ENCODE data around the gene GABBR2.

GABBR2 gene

DNA sequence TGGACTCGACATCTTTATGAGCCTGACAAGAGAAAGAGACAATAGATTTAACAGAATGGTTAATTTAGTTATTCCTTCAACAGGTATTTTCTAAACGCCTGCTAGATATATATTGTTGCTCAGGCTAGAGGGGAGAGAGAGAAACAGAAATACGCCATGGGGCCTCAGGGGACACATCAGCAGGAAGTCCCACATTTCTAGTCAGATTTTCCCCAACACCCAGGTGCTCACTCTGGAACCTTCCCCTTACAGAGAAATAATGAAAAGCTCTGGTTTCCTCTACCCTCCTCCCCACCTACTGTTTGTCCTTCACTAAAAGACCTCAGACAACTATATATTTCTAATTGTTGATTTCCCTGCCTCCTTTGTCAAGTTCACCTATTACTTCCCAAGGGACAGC lies 323.0 kb downstream of the GABBR2 start:
- DNase-seq: no peak

DNA sequence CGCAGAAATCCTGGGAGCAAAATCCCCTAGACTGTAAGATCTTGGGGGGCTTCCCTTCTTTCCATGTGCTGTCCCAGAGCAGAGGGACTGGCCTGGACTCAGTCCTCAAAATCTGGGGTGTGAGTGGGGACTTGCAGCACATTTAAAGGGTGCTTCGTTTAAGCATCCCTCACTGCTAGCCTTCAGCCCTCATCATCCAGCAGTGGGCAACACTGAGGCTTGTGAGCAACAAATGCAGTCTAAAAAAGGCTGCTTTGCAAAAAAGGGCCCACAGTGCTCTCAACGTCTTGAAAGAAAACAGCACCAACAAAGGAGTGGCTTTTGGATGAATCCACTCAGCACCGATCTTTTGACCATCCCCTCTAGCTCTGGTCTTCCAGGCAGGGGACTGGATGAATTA lies 325.0 kb downstream of the GABBR2 start:
- no peak for DNase-seq

DNA sequence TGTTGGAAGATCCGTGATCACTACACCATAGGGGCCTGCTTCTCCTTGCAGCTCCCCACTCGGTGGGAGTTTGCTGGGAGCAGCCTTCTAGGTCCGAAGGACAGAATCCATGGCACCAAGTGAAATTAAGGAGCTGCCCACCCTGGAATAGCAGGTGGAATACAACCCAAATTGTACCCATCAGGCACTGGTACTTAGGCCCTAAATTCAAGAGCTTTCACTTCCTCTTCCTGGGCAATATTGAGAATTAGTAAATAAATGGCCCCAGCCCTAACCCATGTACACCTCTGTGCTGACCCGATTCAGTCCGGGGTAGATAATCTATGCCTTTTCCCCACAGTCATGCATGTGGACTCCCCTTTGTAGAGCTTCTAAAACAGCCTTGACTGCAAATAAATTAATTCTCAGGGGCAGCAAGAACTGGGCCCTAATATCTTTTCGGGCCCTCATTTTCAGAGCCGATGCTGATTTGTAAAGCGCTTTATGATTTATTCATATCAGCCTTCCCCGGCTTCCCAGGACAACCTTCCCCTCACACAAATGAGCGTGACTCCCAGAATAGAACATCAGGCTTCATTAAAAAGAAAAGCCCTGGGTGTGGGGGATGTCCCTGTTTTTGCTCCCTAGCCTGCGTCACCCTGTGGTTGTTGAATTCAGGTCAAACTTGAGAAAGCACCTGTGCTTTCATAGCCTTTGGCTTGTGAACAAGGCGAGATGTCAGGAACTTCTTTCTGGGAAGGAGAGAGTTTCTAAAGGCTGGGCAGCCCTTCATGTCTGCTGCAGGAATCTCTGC lies 327.2 kb downstream of the GABBR2 start:
- DNase-seq: no peak

DNA sequence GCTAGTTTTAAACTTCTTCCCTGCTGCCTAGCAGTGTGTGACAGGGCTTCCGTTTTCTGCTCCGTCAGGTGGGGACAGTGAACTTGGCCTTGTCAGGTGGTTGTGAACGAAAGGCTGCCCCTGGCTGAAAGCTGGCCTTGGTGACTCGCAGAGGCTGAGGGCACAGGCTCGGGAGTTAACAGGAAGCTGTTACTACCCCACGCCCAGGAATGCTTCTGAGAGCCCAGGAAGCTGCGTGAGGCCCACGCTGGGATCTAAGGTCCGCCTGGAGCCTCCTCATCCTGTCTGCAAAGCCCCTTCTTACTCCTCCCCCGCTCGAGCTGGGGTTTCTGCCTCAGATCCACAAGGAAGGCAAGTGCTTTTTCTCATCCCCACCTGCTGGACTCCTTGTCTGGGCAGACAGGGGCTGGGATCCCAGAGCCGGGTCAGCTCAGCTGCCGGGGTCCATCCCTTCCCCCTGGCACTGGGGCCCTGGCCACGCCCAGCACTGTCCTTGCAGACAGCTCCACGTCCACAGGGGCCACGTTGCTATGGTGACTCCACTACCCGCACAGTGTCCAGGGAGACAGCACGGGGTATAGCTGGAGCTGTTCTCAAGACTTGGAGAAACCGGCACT lies 328.6 kb downstream of the GABBR2 start:
- no peak for DNase-seq

DNA sequence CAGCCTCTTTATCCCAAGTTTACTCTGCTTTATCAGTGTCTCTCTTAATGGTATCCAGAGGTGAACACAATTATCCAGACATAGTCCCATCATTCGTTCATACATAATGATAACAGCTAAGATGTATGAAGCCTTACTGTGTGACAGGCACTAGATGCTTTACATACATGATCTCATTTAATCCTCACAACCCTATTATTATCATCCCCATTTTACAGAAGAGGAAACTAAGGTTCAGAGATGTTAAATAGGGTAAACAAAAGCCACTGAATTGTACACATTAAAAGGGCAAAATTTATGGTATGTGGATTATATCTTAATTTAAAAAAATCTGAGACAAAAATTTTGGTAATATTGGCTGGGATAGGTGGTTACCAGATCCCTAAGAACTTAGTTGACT lies 329.2 kb downstream of the GABBR2 start:
- no peak for DNase-seq

DNA sequence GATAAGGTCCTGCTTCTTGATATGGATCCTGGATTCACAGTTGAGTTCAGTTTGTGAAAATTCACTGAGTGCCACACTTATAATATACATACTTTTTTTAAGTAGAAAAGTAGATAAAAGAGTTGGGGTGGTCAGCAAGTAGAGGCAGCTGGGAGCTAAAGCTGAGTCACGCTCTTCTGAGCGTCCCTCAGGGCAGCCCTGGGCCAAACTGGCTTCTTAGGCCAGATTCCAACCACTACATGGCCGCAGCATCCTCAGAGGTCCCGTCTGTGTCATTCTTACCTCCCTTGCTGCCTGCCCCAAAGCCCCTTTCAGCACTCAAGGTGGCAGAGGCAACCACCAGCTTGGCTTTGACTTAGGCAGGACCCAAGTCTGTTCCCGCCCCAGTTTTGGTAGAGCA lies 329.9 kb downstream of the GABBR2 start:
- DNase-seq: no peak

DNA sequence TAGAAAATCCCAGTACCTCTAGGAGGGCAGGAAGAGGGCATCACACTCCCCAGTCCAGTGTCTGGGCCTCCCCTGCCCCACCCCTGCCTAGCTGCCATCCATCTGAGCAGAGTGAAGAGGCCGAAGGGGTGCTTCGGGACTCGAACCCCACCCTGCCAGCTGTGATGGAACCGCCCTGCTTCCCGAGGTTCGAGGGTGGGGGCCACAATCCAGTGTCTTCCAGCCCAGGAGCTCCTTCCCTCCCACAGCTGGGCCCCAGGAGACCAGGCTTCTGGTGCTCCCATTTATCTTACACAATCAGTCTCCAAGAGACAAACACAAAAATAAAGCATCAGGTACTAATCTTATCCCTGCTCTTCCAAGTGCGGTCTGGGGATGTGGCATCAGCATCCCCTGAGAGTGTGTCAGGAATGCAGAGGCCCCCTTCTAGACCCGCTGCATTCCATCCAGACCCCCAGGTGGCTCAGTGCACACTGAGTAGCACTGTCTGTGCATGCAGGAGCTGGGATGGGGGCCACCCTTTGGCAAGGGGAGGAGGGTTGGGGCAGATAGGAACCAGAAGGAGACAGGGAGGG lies 330.4 kb downstream of the GABBR2 start:
- DNase-seq: no peak

DNA sequence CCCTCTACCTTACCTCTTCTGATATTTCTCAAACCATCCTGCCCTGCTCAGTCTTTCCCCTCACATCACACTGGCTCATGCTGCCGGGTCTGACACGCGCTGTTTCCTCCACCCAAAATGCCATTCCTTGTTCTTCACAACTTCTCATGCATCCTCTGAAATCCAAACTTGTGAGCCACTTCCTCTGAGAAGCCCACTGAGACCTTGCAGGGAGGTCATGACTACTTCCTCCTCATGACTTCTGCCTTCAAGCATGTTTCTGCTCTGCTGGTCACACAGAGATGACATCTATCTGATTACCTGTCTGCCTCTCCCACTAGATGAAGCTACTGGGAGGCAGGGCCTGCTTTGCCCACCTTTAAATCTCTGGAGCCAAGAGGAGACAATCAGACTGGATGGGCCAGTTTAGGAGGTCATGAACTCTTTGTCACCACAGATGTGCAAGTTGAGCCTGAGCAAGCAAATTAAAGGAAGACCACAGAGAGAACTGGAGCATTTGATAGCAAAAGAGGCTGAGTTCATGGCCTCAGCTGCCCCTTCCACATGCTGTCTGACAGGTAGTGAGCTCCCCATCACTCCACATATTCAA lies 333.5 kb downstream of the GABBR2 start:
- DNase-seq: peak; percentile 21 to 68

DNA sequence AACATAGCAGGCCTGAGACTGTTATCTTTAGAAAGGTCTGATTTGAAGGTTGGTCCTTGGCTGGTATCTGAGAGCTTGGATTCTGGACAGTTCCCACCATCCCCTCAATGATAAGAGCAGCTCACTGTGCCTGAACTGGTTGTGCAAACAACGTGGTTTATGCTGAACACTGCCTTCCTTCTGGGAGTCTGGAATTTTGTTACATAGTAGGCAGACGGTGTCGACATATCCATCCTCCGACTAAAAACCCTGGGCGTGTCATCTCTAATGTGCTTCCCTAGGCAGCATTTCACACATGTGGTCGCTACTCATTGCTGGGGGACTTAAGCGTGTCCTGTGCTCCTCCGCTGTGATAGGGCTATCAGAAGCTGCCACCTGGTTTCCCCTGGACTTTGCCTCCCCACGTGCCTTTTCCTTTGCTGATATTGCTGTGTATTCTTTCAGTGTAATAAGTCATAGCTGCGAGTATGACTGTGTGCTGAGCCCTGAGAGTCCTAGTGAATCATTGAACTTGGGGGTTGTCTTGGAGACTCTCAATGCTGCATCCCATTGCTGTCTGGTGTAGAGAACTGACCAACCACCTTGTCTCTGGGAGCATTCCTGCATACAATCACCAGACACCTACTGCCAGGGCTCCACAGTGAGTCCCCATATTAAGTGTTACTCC lies 334.2 kb downstream of the GABBR2 start:
- DNase-seq: no peak

DNA sequence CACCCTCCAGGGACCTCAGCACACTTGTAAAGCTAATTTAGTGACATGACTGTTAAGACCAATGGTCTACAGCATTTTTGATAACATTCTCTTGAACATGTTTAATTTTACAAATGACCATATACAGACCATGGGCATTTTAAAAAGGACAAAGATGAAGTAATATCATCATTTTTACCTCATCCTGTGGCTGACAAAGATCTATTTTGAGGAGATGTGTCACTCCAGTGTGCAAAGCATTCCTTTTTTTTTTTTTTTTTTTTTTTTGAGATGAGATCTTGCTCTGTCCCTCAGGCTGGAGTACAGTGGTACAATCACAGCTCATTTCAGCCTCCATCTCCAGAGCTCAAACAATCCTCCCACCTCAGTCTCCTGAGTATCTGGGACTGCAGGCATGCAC lies 335.1 kb downstream of the GABBR2 start:
- DNase-seq: peak in 1 of 2 donors; percentile 27

DNA sequence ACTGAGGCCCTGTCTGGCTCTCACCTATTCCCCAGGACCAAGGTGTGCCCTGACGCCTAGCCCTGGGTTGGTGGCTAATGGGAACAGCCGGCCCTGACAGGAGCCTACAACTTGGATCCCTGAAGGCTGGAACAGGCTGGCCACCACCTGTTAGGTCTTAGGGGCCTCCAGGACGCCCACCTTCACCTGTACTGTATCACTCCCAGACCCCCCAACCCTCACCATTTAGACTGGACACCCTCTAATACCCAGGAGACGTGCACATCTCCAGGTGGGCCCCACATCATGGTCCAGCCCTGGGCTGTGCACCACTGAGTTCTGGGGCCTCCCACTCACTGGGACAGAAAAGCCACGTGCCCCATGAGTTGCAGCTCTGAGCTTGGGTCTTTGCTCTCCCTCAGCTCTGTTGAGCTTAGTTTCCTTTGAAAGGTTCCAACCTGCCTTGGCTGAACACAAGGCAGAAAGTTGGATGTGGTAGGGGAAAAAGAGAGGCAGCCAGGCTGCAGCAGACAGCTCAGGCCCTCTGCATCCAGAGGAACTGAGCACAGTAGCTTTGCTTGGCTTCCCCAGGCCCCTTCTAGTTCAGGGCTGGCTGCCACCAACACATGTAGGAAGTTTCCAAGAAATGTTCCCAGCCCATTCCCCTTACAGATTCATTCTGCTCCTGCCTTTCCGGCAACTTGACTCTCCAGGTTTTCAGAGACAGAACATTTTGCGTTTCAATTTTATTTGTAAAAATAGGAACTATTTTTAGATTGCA lies 336.5 kb downstream of the GABBR2 start:
- DNase-seq: no peak

DNA sequence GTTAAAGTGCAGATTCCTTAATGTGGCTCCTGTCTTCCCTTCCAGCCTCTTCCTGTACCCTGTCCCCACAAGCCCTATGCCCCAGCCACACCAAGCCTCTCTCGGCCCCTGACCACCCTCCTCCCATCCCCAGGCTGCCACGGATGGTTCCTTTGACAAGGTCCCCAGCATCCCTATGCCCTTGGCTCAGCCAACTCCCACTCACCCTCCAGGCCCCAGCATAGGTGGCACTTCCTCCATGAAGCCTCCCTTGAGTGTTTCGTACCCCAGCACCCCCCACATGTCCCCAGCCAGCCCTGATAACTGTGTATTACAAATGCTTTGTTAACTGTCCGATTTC lies 337.8 kb downstream of the GABBR2 start:
- no peak for DNase-seq

DNA sequence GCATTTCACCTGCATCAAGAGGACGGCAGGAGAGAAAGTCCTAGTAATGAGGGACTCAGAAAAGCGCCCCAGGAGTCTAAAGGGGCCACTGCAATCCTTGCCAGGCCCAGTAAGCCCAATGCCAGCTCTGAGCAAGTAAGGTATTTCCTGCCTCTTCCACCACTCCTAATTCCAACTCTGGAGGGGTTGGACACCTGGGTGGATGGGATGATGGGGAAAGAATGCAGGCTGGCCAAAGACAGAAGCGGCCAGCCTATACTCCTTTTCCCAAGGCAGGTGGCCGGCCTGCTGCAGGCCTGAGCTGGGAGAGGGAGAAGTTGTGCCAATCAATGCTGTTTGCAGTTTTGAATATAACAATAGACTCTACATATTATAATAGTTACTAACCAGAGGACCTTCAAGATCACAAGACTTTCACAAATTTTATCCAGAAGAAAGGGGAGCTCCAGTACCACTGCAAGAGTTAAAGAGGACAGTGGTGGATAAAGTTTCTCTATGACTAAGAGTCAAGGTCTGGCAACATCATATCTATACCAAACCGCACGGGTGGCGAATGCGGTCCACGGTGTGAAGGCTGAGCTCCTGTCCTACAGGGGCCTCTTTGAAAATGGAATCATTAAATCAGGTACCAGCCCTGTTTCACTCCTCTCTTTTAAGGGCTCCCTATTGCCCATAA lies 338.3 kb downstream of the GABBR2 start:
- DNase-seq: no peak

DNA sequence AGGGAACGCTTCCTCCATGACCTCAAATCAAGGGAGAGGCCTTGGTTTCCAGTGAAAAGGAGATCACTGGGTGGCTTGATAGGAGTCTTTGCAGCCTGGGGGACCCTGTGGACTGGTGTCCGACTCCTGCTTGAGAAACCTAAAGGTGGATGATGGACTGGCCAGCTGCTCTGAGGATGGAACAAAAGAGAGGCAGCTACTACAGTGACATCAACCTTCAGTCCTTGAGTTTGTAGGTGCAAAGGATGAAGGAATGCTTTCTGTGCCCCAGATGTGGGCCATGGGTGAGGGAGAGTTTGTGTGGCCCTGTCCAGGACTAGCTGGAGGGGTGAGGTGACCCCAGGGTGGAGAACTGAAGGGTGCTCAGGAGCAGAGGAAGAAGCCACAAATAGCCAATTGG lies 338.8 kb downstream of the GABBR2 start:
- DNase-seq: no peak

DNA sequence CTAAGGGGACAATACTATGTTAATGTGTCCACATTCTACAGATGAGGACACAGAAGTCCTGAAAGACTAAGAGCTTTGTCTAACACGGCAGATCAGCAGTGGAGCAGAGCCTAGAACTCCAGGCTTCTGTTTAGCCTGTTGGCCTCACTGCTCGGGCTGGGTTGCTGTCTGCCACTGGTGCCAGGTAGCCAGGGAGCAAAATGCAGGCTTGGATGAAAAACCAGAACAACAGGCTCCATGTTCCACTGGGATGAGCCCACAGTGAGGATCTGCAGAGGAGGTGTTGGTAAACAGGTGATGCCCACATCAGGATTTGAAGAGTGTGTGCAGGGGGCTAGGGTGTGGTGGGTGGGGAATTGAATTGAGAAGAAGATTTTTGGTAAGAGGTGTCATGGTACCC lies 339.3 kb downstream of the GABBR2 start:
- no peak for DNase-seq

DNA sequence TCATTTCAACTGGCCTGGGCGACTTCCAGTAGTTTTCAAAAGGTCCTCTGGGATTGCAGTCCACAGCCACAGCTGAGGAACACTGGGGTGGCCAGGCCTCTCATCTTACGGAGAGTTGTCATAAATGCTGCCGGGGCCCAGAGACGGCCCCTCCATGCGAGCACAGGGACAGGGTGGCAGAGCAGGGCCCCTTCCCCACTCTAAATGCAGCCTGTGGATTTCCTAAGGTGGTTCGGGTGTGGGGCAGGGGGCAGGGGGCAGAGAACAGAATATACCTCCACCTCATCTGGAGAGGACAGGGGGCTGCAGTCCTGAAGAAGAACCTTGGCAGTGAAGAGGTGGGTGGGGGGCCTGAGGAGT lies 339.7 kb downstream of the GABBR2 start:
- no peak for DNase-seq

DNA sequence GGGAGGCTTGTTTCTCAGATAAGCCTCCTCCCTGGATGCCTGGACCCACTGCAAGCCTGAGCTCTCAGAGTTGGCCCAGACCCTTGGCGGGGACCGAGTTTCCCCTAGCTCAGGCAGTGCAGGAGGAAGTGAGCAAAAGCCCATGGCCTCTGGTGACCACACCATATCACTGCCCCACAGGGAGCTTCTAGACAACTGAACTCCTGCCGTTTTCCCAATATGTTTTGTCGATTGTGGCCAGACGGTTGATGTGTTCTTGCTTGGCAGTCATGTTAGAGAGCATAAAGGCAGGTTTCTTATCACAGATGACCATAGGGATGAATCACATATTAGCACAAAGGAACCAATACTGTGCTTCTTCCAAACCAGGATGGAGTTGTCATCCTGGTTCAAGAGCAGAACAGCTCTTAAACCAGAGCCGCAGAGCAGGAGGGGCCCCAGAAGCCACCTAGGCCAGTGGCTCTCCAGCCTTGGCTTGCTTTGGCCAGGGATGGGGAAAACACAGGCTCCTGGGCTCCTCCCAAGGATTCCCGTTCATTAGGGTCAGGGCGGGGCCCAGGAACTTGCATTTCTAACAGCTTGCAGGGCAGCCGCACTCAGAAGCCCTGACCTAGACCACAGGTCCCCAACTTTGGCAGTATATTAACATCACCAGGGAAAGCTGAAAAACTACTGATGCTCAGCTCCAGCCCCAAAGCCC lies 340.2 kb downstream of the GABBR2 start:
- no peak for DNase-seq

DNA sequence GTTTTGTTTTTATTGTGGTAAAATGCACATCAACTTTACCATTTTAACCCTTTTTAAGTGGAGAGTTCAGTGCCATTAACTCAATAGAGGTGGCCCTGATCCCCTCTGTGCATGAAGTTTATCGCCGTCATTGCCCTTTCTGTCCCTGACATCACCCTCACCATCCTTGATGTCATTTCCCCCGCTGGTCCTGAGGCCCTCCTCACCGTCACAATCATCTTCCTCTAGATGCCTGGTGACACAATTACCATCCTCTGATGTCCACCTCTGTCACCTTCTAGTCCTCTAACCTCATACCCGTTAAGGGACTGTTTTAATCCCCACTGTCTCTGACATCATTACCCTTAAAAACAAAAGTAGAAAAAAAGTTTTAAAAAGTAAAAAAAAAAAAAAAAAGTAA lies 340.8 kb downstream of the GABBR2 start:
- DNase-seq: no peak

DNA sequence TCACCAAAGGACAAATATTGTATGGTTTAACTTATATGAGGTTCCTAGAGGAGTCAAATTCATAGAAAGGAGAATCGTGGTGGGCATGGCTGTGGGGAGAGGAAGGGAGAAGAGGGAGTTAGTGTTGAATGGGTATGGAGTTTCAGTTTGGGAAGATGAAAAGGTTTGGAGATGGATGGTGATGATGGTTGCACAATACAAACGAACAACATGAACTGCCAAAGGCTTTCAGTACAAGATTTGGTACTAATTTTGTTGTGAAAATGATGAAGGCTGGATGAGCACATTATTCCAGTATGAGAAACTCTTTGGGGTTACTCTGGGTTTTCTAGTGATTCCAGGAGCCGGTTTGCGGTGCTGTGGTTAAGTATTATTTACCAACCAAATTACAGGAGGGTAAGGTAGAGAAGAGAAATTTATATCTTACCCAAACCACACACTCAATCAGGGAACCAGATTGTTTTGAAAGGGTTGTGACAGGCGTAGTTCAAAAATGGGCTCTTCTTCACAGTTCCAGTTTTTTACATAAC lies 341.3 kb downstream of the GABBR2 start:
- no peak for DNase-seq

DNA sequence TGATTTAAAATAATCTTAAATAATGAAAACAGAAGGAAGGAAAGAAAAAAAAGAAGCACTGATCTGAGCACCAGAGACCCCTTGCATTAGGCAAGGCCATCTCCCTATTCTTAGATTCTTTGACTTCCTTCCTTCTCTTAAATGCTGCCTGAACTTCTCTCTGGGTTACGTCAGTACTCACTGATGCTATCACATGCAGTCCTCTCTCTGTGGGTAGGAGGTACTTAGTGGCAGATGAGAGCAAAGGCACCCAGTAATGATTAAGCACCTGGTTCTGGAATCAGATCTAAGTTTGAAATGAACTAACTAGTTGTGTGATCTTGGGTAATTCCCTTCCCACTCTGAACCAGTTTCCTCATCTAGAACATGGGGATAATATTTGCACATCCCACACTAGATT lies 343.0 kb downstream of the GABBR2 start:
- DNase-seq: peak; percentile 10 to 57

DNA sequence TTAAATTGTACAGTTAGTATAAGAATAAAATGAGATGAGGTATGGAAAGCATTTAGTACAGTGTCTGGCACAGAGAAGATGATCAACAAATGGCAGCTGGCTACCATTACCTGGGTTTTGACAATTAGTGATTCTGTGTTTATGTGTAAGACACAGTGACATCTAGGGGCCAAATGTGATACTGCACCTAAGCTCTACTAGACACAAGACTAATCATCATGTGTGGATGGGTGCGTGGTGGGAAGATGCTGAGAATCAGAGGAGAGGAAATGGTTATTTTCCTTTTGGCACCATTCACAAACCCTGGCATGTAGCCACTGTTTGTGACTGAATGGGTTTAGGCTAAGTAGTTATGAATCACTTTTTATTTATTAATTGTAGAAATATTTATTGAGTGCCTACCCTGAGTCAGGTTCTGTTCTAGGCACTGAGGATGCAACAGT lies 343.5 kb downstream of the GABBR2 start:
- peak in 1 of 2 donors; percentile 63 for DNase-seq

Data from inflammatory macrophage treated with lipopolysaccharide for 1 hour (primary cell).